Gastroesophageal sphincter (tissue), 3 donors: Measurements from ENCODE around the gene SLC9A4.

Experiments
- EP300 ChIP-seq: sonication (generic); formaldehyde crosslinking; IDR thresholded peaks from one replicate; pipeline ENCODE4 v1.6.1; 2017; ENCODE audit warnings: antibody characterized with exemption, mild to moderate bottlenecking
- POLR2A ChIP-seq, 2 donors: fragments of 450-650 bp; IDR thresholded peaks; one replicate each; pipeline ENCODE4 v1.6.1; 2017; ENCODE audit warnings: antibody characterized with exemption in 2 of 2, mild to moderate bottlenecking in 2 of 2, moderate library complexity in 1 of 2
- POLR2AphosphoS5 ChIP-seq: sonication (generic); formaldehyde crosslinking; IDR thresholded peaks from one replicate; pipeline ENCODE4 v1.6.1; 2017; ENCODE audit warnings: antibody characterized with exemption
- TF ChIP-seq, protein P1 (sequence below), 4 experiments: fragments of 200-600 bp in 2 of 4; fragments of 450-650 bp in 2 of 4; sonication (generic) in 1 of 4; IDR thresholded peaks; one replicate each; pipeline ENCODE4 v1.5.1; 2017 to 2019; ENCODE audit warnings: antibody characterized with exemption in 4 of 4, mild to moderate bottlenecking in 2 of 4, moderate library complexity in 2 of 4

- TF ChIP-seq POLR2A (IDR thresholded peaks at IDR 0.05) (no peak), EP300 (no peak), POLR2AphosphoS5 (no peak)
- TF ChIP-seq, protein P1, sequence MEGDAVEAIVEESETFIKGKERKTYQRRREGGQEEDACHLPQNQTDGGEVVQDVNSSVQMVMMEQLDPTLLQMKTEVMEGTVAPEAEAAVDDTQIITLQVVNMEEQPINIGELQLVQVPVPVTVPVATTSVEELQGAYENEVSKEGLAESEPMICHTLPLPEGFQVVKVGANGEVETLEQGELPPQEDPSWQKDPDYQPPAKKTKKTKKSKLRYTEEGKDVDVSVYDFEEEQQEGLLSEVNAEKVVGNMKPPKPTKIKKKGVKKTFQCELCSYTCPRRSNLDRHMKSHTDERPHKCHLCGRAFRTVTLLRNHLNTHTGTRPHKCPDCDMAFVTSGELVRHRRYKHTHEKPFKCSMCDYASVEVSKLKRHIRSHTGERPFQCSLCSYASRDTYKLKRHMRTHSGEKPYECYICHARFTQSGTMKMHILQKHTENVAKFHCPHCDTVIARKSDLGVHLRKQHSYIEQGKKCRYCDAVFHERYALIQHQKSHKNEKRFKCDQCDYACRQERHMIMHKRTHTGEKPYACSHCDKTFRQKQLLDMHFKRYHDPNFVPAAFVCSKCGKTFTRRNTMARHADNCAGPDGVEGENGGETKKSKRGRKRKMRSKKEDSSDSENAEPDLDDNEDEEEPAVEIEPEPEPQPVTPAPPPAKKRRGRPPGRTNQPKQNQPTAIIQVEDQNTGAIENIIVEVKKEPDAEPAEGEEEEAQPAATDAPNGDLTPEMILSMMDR (IDR thresholded peaks at IDR 0.05): no peak
These were observed 33.8 kb upstream of the SLC9A4 start for GRCh38 chr2:102439065-102439695.
